Posterior vena cava (tissue), 2 donors: ENCODE results near the gene HSCB. TPM values are rescaled to one million over a fixed set of nuclear protein-coding genes. Genes with fewer than 3 reads are reported as not detected.

ENCODE experiments used
- DNase-seq: peaks from one replicate; pipeline ENCODE4 v3.0.0-alpha.2; 2020; ENCODE audit warnings: low spot score
- intact Hi-C, 2 donors: fragments of 100-400 bp; cut with DNase I; formaldehyde crosslinking; loops; one replicate each; pipeline versions ENCODE4 v1.14.1 to v1.14.2; 2022 to 2023
- total RNA-seq, 2 donors: library from RNA; stranded (reverse); fragmentation: NEBNext Ultra II Directional; extraction: Animal tissue kit (Norgen Biotek cat#: 25700); gene quantifications; one replicate each; pipeline ENCODE4 v1.2.1, GENCODE V29; 2021
- donor health status: DM: yes; HTN: yes; CAD: no.
- donor health status: DM: yes; HTN: yes; CAD: no.

HSCB gene
- total RNA-seq, 2 donors from 2014 or later = 9.7 to 10.6 TPM

- intact Hi-C loops = no loop called here
- DNase-seq = no peak
Observed at GRCh38 chr22:28774378-28774777, 32.5 kb downstream of the HSCB start.

GRCh38 chr22:28779833-28780232 is 38.0 kb downstream of the HSCB start:
- intact Hi-C loops = no loop called here
- no peak for DNase-seq

GRCh38 chr22:28780296-28780695 is 38.5 kb downstream of the HSCB start:
- DNase-seq = no peak
- intact Hi-C loops = no loop called here

- DNase-seq = no peak
- intact Hi-C loops = no loop called here
Observed at GRCh38 chr22:28783786-28784671, 42.2 kb downstream of the HSCB start.

- DNase-seq = no peak
- intact Hi-C loops = no loop called here
Observed at GRCh38 chr22:28788601-28789000, 46.8 kb downstream of the HSCB start.

GRCh38 chr22:28791124-28791523 is 49.3 kb downstream of the HSCB start:
- no peak for DNase-seq
- intact Hi-C loops = no loop called here

GRCh38 chr22:28791841-28792490 is 50.1 kb downstream of the HSCB start:
- no peak for DNase-seq
- intact Hi-C loops = no loop called here

- no peak for DNase-seq
- intact Hi-C loops = no loop called here
Observed at GRCh38 chr22:28792491-28793383, 50.9 kb downstream of the HSCB start.

GRCh38 chr22:28793976-28794584 is 52.2 kb downstream of the HSCB start:
- intact Hi-C loops = no loop called here
- DNase-seq = no peak

- no peak for DNase-seq
- intact Hi-C loops = no loop called here
Observed at GRCh38 chr22:28795071-28795693, 53.3 kb downstream of the HSCB start.

GRCh38 chr22:28795932-28796856 is 54.4 kb downstream of the HSCB start:
- intact Hi-C loops = no loop called here
- no peak for DNase-seq

- intact Hi-C loops = loop anchor here in 1 of 2 donors (1.0 kb wide), 1 partner anchor 16 kb away; no protein-coding TSS in a partner anchor
- DNase-seq = peak; percentile 83
Observed at GRCh38 chr22:28798810-28799605, 57.2 kb downstream of the HSCB start.

- DNase-seq = peak; percentile 89
- intact Hi-C loops = no loop called here
Observed at GRCh38 chr22:28799606-28800307, 57.9 kb downstream of the HSCB start.

GRCh38 chr22:28800308-28801041 is 58.6 kb downstream of the HSCB start, which contains the start of gene XBP1:
Gene XBP1 (minus strand): TSS chr22:28800569.
- DNase-seq = peak; percentile 99
- intact Hi-C loops = no loop called here

GRCh38 chr22:28801845-28802594 is 60.2 kb downstream of the HSCB start:
- intact Hi-C loops = no loop called here
- no peak for DNase-seq
